Liver (tissue), 9 donors: ENCODE data around the gene PARD6A. TPM values are rescaled to one million over a fixed set of nuclear protein-coding genes. Genes with fewer than 3 reads are reported as not detected.

Source experiments
- DNase-seq: peaks from one replicate; pipeline ENCODE4 v3.0.0-alpha.2; 2017; ENCODE audit warnings: low spot score
- H3K27ac ChIP-seq, 2 donors: one replicate each; pipeline ENCODE4 v1.7.0; 2013; ENCODE audit warnings: inconsistent platforms in 2 of 2, low read length in 2 of 2, control low read depth in 1 of 2, low read depth in 1 of 2, mild to moderate bottlenecking in 1 of 2
- H3K27me3 ChIP-seq, 4 donors: one replicate each; pipeline versions ENCODE4 v1.6.1 to v1.7.0; 2013; ENCODE audit warnings: low read length in 3 of 4, inconsistent platforms in 1 of 4, mild to moderate bottlenecking in 1 of 4, moderate library complexity in 1 of 4; ENCODE audit not compliant: control insufficient read depth in 4 of 4, insufficient read depth in 4 of 4
- H3K36me3 ChIP-seq, 4 donors: one replicate each; pipeline versions ENCODE4 v1.6.1 to v1.7.0; 2013; ENCODE audit warnings: low read length in 3 of 4, mild to moderate bottlenecking in 3 of 4, low read depth in 1 of 4, moderate library complexity in 1 of 4; ENCODE audit not compliant: control insufficient read depth in 4 of 4, insufficient read depth in 3 of 4
- H3K4me1 ChIP-seq, 4 donors: one replicate each; pipeline versions ENCODE4 v1.6.1 to v1.7.0; 2013; ENCODE audit warnings: low read length in 3 of 4, mild to moderate bottlenecking in 3 of 4, moderate library complexity in 1 of 4; ENCODE audit not compliant: control insufficient read depth in 4 of 4, insufficient read depth in 4 of 4
- H3K4me3 ChIP-seq, 3 donors: one replicate each; pipeline versions ENCODE4 v1.6.1 to v1.7.0; 2013; ENCODE audit warnings: low read length in 3 of 3, control low read depth in 1 of 3, low read depth in 1 of 3, mild to moderate bottlenecking in 1 of 3
- H3K9ac ChIP-seq, 2 donors: one replicate each; pipeline ENCODE4 v1.7.0; 2013; ENCODE audit warnings: low read length in 2 of 2, mild to moderate bottlenecking in 2 of 2, moderate library complexity in 2 of 2, control low read depth in 1 of 2, low read depth in 1 of 2
- H3K9me3 ChIP-seq, 4 donors: one replicate each; pipeline versions ENCODE4 v1.6.1 to v1.7.0; 2013; ENCODE audit warnings: low read length in 3 of 4; ENCODE audit not compliant: control insufficient read depth in 4 of 4
- EGR1 ChIP-seq, 2 donors: IDR thresholded peaks; 2 replicates each; pipeline ENCODE4 v1.6.1; 2016 to 2018; ENCODE audit warnings: antibody characterized with exemption in 2 of 2, low read depth in 2 of 2
- FOXA1 ChIP-seq: IDR thresholded peaks from 2 replicates; pipeline ENCODE4 v1.6.1; 2016; ENCODE audit warnings: antibody characterized with exemption
- FOXA2 ChIP-seq: IDR thresholded peaks from 2 replicates; pipeline ENCODE4 v1.6.1; 2016; ENCODE audit warnings: antibody characterized with exemption
- GABPA ChIP-seq, 2 donors: IDR thresholded peaks in 1 of 2; conservative IDR thresholded peaks in 1 of 2; 2 replicates each; pipeline ENCODE4 v1.6.1; 2016; ENCODE audit warnings: antibody characterized with exemption in 2 of 2, mild to moderate bottlenecking in 1 of 2, moderate library complexity in 1 of 2
- HNF4A ChIP-seq, 2 donors: conservative IDR thresholded peaks; 2 replicates each; pipeline ENCODE4 v1.6.1; 2016; ENCODE audit warnings: antibody characterized with exemption in 2 of 2, mild to moderate bottlenecking in 2 of 2
- HNF4G ChIP-seq: IDR thresholded peaks from 2 replicates; pipeline ENCODE4 v1.6.1; 2016; ENCODE audit warnings: antibody characterized with exemption
- NR2F2 ChIP-seq: IDR thresholded peaks from 2 replicates; pipeline ENCODE4 v1.6.1; 2016; ENCODE audit warnings: antibody characterized with exemption
- RAD21 ChIP-seq, 2 donors: IDR thresholded peaks; 2 replicates each; pipeline ENCODE4 v1.6.1; 2016; ENCODE audit warnings: antibody characterized with exemption in 2 of 2, mild to moderate bottlenecking in 2 of 2
- RXRA ChIP-seq, 2 donors: IDR thresholded peaks; 2 replicates each; pipeline ENCODE4 v1.6.1; 2017 to 2018; ENCODE audit warnings: antibody characterized with exemption in 2 of 2, mild to moderate bottlenecking in 1 of 2
- SP1 ChIP-seq: IDR thresholded peaks from 2 replicates; pipeline ENCODE4 v1.6.1; 2018; ENCODE audit warnings: antibody characterized with exemption, mild to moderate bottlenecking
- TAF1 ChIP-seq: conservative IDR thresholded peaks from 2 replicates; pipeline ENCODE4 v1.6.1; 2016; ENCODE audit warnings: antibody characterized with exemption, mild to moderate bottlenecking
- YY1 ChIP-seq: IDR thresholded peaks from 2 replicates; pipeline ENCODE4 v1.6.1; 2016; ENCODE audit warnings: antibody characterized with exemption, mild to moderate bottlenecking
- WGBS: extraction: QIAGEN DNeasy Blood & Tissue Kit; methylation state at CpG from one replicate; pipeline ENCODE4 v1.1.7; 2013; 5-methylcytosine and 5-hydroxymethylcytosine counted together
- polyA plus RNA-seq, 2 donors: library from polyadenylated mRNA; stranded (reverse) in 1 of 2; unstranded in 1 of 2; fragments of 200-250 nt in 1 of 2; fragments of >200 nt in 1 of 2; fragmentation: Nextera tagmentation in 1 of 2; extraction: Ambion mirVana in 1 of 2; gene quantifications; one replicate each; pipeline versions ENCODE4 v1.2.1 to v1.2.3, GENCODE V29; 2013 to 2015
- total RNA-seq, 2 donors: library from RNA; depleted of rRNA; stranded (reverse); fragments of >200 nt; gene quantifications; one replicate each; pipeline ENCODE4 v1.2.3, GENCODE V29; 2014
- TF ChIP-seq, protein P1 (sequence below): IDR thresholded peaks from 2 replicates; pipeline ENCODE4 v1.6.1; 2016; ENCODE audit warnings: antibody characterized with exemption
- TF ChIP-seq, protein P2 (sequence below): fragments of 150-350 bp; IDR thresholded peaks from 2 replicates; pipeline ENCODE4 v1.5.1; 2017; ENCODE audit warnings: improper control_type of control experiment, low read depth, low read length; ENCODE audit not compliant: missing input control
- TF ChIP-seq, protein P3 (sequence below): IDR thresholded peaks from 2 replicates; pipeline ENCODE4 v1.6.1; 2016; ENCODE audit warnings: antibody characterized with exemption, mild to moderate bottlenecking
- TF ChIP-seq, protein P4 (sequence below): IDR thresholded peaks from 2 replicates; pipeline ENCODE4 v1.6.1; 2016; ENCODE audit warnings: antibody characterized with exemption
- TF ChIP-seq, protein P5 (sequence below): IDR thresholded peaks from 2 replicates; pipeline ENCODE4 v1.6.1; 2016; ENCODE audit warnings: antibody characterized with exemption
- donor health status: healthy.
- donor health status: healthy.
- donor health status: healthy.
- donor health status: healthy.
- donor health status: healthy.

Gene PARD6A
- total and polyA plus RNA-seq, 4 donors = 0.42 to 2.4 (median 1.8) TPM

DNA sequence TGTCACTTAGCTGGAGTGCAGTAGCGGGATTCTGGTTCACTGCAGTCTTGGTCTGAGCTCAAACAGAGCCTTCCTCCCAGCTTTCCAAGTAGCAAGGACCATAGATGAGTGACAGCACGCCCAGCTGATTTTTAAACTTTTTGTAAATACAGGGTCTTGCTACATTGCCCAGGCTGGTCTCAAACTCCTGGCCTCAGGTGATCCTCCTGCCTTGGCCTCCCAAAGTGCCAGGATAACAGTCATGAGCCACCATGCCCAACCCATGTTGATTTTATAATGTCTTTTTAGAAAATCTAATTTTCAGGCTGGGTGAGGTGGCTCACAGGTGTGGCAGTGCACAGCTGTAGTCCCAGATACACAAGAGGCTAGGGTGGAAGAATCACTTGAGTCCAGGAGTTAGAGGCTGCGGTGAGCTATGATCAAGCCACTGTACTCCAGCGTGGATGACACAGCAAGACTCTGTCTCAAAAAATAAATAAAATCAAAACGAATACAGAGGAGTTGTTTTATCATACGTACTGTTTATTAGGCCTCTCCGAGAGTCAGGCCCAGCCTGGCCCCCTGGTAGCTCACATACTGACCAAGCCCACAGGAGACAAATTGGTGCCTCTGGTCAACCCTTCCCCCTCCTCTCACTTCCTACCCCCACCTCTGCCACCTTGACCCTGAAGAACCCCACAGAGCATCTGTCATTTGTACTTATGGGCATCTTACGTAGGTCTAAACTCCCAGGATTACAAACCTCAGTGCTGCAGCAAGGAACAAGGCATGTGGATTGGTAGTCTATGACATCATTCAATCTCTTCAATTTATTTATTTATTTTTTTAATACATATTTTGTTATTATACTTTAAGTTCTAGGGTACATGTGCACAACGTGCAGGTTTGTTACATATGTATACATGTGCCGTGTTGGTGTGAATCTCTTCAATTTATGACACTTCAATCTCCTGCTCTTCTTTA is 19.5 kb downstream of the PARD6A start:
- Histone ChIP-seq H3K4me1 (peaks cover 10 to 34% (median 25%) of the 10 kb centered on the region in 4 donors), H3K9me3 (no peaks in the 10 kb centered on the region), H3K9ac (no peak overlapping the region), H3K27ac (no peak overlapping the region), H3K27me3 (no peaks in the 10 kb centered on the region), H3K36me3 (peaks cover 0 to 18% (median 8%) of the 10 kb centered on the region in 4 donors), H3K4me3 (no peak overlapping the region)
- no peak for TF ChIP-seq RXRA (IDR thresholded peaks at IDR 0.05)
- TF ChIP-seq, protein P1, sequence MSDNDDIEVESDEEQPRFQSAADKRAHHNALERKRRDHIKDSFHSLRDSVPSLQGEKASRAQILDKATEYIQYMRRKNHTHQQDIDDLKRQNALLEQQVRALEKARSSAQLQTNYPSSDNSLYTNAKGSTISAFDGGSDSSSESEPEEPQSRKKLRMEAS = no peak
- no peak for TF ChIP-seq HNF4A (conservative IDR thresholded peaks at IDR 0.05)
- TF ChIP-seq, protein P2, sequence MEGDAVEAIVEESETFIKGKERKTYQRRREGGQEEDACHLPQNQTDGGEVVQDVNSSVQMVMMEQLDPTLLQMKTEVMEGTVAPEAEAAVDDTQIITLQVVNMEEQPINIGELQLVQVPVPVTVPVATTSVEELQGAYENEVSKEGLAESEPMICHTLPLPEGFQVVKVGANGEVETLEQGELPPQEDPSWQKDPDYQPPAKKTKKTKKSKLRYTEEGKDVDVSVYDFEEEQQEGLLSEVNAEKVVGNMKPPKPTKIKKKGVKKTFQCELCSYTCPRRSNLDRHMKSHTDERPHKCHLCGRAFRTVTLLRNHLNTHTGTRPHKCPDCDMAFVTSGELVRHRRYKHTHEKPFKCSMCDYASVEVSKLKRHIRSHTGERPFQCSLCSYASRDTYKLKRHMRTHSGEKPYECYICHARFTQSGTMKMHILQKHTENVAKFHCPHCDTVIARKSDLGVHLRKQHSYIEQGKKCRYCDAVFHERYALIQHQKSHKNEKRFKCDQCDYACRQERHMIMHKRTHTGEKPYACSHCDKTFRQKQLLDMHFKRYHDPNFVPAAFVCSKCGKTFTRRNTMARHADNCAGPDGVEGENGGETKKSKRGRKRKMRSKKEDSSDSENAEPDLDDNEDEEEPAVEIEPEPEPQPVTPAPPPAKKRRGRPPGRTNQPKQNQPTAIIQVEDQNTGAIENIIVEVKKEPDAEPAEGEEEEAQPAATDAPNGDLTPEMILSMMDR = no peak
- TF ChIP-seq HNF4G = no peak
- TF ChIP-seq RAD21 (IDR thresholded peaks at IDR 0.05) = no peak
- TF ChIP-seq SP1 = no peak
- no peak for TF ChIP-seq EGR1 (IDR thresholded peaks at IDR 0.05; ENCODE audit: low read depth in 2 of 2)
- no peak for TF ChIP-seq TAF1
- TF ChIP-seq, protein P3, sequence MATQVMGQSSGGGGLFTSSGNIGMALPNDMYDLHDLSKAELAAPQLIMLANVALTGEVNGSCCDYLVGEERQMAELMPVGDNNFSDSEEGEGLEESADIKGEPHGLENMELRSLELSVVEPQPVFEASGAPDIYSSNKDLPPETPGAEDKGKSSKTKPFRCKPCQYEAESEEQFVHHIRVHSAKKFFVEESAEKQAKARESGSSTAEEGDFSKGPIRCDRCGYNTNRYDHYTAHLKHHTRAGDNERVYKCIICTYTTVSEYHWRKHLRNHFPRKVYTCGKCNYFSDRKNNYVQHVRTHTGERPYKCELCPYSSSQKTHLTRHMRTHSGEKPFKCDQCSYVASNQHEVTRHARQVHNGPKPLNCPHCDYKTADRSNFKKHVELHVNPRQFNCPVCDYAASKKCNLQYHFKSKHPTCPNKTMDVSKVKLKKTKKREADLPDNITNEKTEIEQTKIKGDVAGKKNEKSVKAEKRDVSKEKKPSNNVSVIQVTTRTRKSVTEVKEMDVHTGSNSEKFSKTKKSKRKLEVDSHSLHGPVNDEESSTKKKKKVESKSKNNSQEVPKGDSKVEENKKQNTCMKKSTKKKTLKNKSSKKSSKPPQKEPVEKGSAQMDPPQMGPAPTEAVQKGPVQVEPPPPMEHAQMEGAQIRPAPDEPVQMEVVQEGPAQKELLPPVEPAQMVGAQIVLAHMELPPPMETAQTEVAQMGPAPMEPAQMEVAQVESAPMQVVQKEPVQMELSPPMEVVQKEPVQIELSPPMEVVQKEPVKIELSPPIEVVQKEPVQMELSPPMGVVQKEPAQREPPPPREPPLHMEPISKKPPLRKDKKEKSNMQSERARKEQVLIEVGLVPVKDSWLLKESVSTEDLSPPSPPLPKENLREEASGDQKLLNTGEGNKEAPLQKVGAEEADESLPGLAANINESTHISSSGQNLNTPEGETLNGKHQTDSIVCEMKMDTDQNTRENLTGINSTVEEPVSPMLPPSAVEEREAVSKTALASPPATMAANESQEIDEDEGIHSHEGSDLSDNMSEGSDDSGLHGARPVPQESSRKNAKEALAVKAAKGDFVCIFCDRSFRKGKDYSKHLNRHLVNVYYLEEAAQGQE = no peak
- TF ChIP-seq, protein P4, sequence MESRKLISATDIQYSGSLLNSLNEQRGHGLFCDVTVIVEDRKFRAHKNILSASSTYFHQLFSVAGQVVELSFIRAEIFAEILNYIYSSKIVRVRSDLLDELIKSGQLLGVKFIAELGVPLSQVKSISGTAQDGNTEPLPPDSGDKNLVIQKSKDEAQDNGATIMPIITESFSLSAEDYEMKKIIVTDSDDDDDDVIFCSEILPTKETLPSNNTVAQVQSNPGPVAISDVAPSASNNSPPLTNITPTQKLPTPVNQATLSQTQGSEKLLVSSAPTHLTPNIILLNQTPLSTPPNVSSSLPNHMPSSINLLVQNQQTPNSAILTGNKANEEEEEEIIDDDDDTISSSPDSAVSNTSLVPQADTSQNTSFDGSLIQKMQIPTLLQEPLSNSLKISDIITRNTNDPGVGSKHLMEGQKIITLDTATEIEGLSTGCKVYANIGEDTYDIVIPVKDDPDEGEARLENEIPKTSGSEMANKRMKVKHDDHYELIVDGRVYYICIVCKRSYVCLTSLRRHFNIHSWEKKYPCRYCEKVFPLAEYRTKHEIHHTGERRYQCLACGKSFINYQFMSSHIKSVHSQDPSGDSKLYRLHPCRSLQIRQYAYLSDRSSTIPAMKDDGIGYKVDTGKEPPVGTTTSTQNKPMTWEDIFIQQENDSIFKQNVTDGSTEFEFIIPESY = no peak
- no peak for DNase-seq
- WGBS = 92% methylated on average over 10 of the region's 10 CpGs

DNA sequence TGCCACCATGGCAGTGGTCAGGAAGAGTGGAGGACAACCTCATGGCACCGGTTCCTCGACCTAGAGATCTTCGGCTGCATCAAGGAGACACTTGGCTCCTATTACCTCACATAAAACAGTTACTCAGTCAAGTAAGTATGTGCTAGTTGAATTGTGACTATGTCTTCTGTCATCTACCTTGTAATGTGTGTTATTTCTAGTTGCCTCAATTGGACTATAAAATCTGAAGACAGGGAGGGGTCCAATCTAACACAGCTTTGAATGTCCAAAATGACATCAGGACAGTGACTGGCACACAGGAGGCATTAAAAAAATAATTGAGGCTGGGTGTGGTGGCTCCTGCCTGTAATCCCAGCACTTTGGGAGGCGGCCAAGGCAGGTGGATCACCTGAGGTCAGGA is 23.0 kb downstream of the PARD6A start:
- no peaks in the 10 kb centered on the region for H3K27me3 ChIP-seq
- no peak overlapping the region for H3K9ac ChIP-seq
- H3K36me3 ChIP-seq = peaks cover 0 to 19% (median 12%) of the 10 kb centered on the region in 4 donors
- peaks cover 0 to 12% (median 10%) of the 10 kb centered on the region in 4 donors for H3K4me1 ChIP-seq
- no peaks in the 10 kb centered on the region for H3K9me3 ChIP-seq
- no peak overlapping the region for H3K27ac ChIP-seq
- no peak overlapping the region for H3K4me3 ChIP-seq
- 91% methylated on average over 4 of the region's 4 CpGs for WGBS
- DNase-seq = no peak
- TF ChIP-seq, protein P4 = no peak
- no peak for TF ChIP-seq TAF1
- TF ChIP-seq RXRA (IDR thresholded peaks at IDR 0.05) = no peak
- no peak for TF ChIP-seq RAD21 (IDR thresholded peaks at IDR 0.05)
- TF ChIP-seq, protein P5, sequence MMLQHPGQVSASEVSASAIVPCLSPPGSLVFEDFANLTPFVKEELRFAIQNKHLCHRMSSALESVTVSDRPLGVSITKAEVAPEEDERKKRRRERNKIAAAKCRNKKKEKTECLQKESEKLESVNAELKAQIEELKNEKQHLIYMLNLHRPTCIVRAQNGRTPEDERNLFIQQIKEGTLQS = no peak
- TF ChIP-seq YY1 = no peak
- TF ChIP-seq, protein P1 = no peak
- no peak for TF ChIP-seq EGR1 (IDR thresholded peaks at IDR 0.05; ENCODE audit: low read depth in 2 of 2)
- no peak for TF ChIP-seq NR2F2
- no peak for TF ChIP-seq SP1
- no peak for TF ChIP-seq FOXA1
- TF ChIP-seq HNF4A (conservative IDR thresholded peaks at IDR 0.05) = no peak
- no peak for TF ChIP-seq GABPA (IDR thresholded peaks at IDR 0.05 in 1 of 2, conservative IDR thresholded peaks at IDR 0.05 in 1 of 2)
- no peak for TF ChIP-seq FOXA2
- no peak for TF ChIP-seq HNF4G
